MM.1S (cell line): ENCODE data around the gene LOXL4.

ENCODE experiments used
- DNase-seq: peaks from one replicate; pipeline ENCODE4 v3.0.0-alpha.2; 2015
- H2AFZ ChIP-seq: fragments of 300-600 bp; sonication (generic); 2 replicates; pipeline ENCODE4 v1.6.0; 2016; ENCODE audit warnings: antibody characterized with exemption, low read length
- H3F3A ChIP-seq: fragments of 300-600 bp; sonication (generic); 2 replicates; pipeline ENCODE4 v1.6.1; 2016; ENCODE audit warnings: mild to moderate bottlenecking, antibody characterized with exemption, low read length, moderate library complexity, mixed read lengths; ENCODE audit not compliant: insufficient read depth
- H3K27ac ChIP-seq: fragments of 300-600 bp; sonication (generic); 2 replicates; pipeline ENCODE4 v1.5.1; 2016; ENCODE audit warnings: mild to moderate bottlenecking, low read length
- H3K27me3 ChIP-seq: fragments of 300-600 bp; sonication (generic); replicated peaks from 2 replicates; pipeline ENCODE4 v1.6.0; 2016; ENCODE audit warnings: low read length; ENCODE audit not compliant: insufficient read depth
- H3K36me3 ChIP-seq: fragments of 300-600 bp; sonication (generic); replicated peaks from 2 replicates; pipeline ENCODE4 v1.6.1; 2016; ENCODE audit warnings: mild to moderate bottlenecking, low read length, mixed read lengths; ENCODE audit not compliant: insufficient read depth
- H3K4me1 ChIP-seq: fragments of 300-600 bp; sonication (generic); 2 replicates; pipeline ENCODE4 v1.6.1; 2016; ENCODE audit warnings: low read length, mixed read lengths
- H3K4me2 ChIP-seq: fragments of 300-600 bp; sonication (generic); 2 replicates; pipeline ENCODE4 v1.6.0; 2016; ENCODE audit warnings: low read depth, low read length
- H3K4me3 ChIP-seq: fragments of 300-600 bp; sonication (generic); 2 replicates; pipeline ENCODE4 v1.5.1; 2016; ENCODE audit warnings: low read length, mixed read lengths
- H3K79me2 ChIP-seq: fragments of 300-600 bp; sonication (generic); 2 replicates; pipeline ENCODE4 v1.6.1; 2016; ENCODE audit warnings: mixed run types, low read length, mixed read lengths
- H3K9ac ChIP-seq: fragments of 300-600 bp; sonication (generic); 2 replicates; pipeline ENCODE4 v1.6.1; 2016; ENCODE audit warnings: low read length, mixed read lengths
- H3K9me2 ChIP-seq: fragments of 300-600 bp; sonication (generic); replicated peaks from 2 replicates; pipeline ENCODE4 v1.6.1; 2016; ENCODE audit warnings: mild to moderate bottlenecking, low read length, mixed read lengths; ENCODE audit not compliant: insufficient read depth
- H3K9me3 ChIP-seq: fragments of 300-600 bp; sonication (generic); replicated peaks from 2 replicates; pipeline ENCODE4 v1.6.1; 2016; ENCODE audit warnings: mild to moderate bottlenecking, low read length, mixed read lengths; ENCODE audit not compliant: insufficient read depth
- H4K20me1 ChIP-seq: fragments of 300-600 bp; sonication (generic); 2 replicates; pipeline ENCODE4 v1.6.1; 2016; ENCODE audit warnings: mild to moderate bottlenecking, low read length, moderate library complexity, mixed read lengths; ENCODE audit not compliant: insufficient read depth
- CTCF ChIP-seq: fragments of 300-600 bp; sonication (generic); IDR thresholded peaks from 2 replicates; pipeline ENCODE4 v1.5.1; 2016; ENCODE audit warnings: antibody characterized with exemption, low read length, mixed read lengths
- EZH2 ChIP-seq: fragments of 300-600 bp; sonication (generic); optimal IDR thresholded peaks from 2 replicates; pipeline ENCODE3; 2017; ENCODE audit warnings: low read depth, mild to moderate bottlenecking, antibody characterized with exemption, low read length, mixed read lengths
- EZH2phosphoT487 ChIP-seq: fragments of 300-600 bp; sonication (generic); IDR thresholded peaks from 2 replicates; pipeline ENCODE4 v1.6.1; 2018; ENCODE audit warnings: antibody characterized with exemption, low read length

LOXL4 gene

GRCh38 chr10:98242823-98243222 is 25.2 kb downstream of the LOXL4 start:
- H3K79me2 ChIP-seq = no peaks in the 10 kb centered on the region
- DNase-seq = no peak
- H3K36me3 ChIP-seq = 0 out of 2 replicates have a peak, but pooled peaks cover 4% of the 10 kb centered on the region
- H3K4me2 ChIP-seq = no peak overlapping the region
- TF ChIP-seq CTCF (peak; percentile 57), EZH2 (no peak)
- H3K9me2 ChIP-seq = no peaks in the 10 kb centered on the region
- no peaks in the 10 kb centered on the region for H3F3A ChIP-seq
- H4K20me1 ChIP-seq = no peaks in the 10 kb centered on the region
- no peaks in the 10 kb centered on the region for H3K9me3 ChIP-seq
- no peaks in the 10 kb centered on the region for H3K27me3 ChIP-seq
- no peak overlapping the region for H3K4me3 ChIP-seq
- no peaks in the 10 kb centered on the region for H3K4me1 ChIP-seq
- no peak overlapping the region for H3K9ac ChIP-seq
- H3K27ac ChIP-seq = no peak overlapping the region
- no peak overlapping the region for H2AFZ ChIP-seq

- no peak overlapping the region for H3K9ac ChIP-seq
- H3K9me2 ChIP-seq = no peaks in the 10 kb centered on the region
- no peaks in the 10 kb centered on the region for H4K20me1 ChIP-seq
- H3K4me2 ChIP-seq = no peak overlapping the region
- H3K36me3 ChIP-seq = 0 out of 2 replicates have a peak, but pooled peaks cover 8% of the 10 kb centered on the region
- no peak overlapping the region for H2AFZ ChIP-seq
- no peaks in the 10 kb centered on the region for H3K79me2 ChIP-seq
- no peaks in the 10 kb centered on the region for H3K27me3 ChIP-seq
- no peaks in the 10 kb centered on the region for H3K9me3 ChIP-seq
- no peak for DNase-seq
- no peak overlapping the region for H3K4me3 ChIP-seq
- H3F3A ChIP-seq = no peaks in the 10 kb centered on the region
- H3K27ac ChIP-seq = no peak overlapping the region
- no peak for TF ChIP-seq CTCF
- TF ChIP-seq EZH2 = no peak
- TF ChIP-seq EZH2phosphoT487 = no peak
- no peaks in the 10 kb centered on the region for H3K4me1 ChIP-seq
Measured at GRCh38 chr10:98240524-98240923, 27.5 kb downstream of the LOXL4 start.

GRCh38 chr10:98238391-98238790 is 29.6 kb downstream of the LOXL4 start:
- TF ChIP-seq EZH2 = no peak
- no peak for TF ChIP-seq CTCF
- no peak for TF ChIP-seq EZH2phosphoT487
- Histone ChIP-seq H3K27me3 (no peaks in the 10 kb centered on the region), H3K9me3 (no peaks in the 10 kb centered on the region), H3K4me2 (no peak overlapping the region), H3F3A (no peaks in the 10 kb centered on the region), H3K9ac (no peak overlapping the region), H3K4me1 (no peaks in the 10 kb centered on the region), H2AFZ (no peak overlapping the region), H3K9me2 (no peaks in the 10 kb centered on the region), H3K36me3 (0 out of 2 replicates have a peak, but pooled peaks cover 4% of the 10 kb centered on the region), H3K27ac (no peak overlapping the region), H3K4me3 (no peak overlapping the region), H3K79me2 (no peaks in the 10 kb centered on the region), H4K20me1 (no peaks in the 10 kb centered on the region)
- no peak for DNase-seq

- no peak overlapping the region for H3K9ac ChIP-seq
- H2AFZ ChIP-seq = no peak overlapping the region
- no peak for TF ChIP-seq EZH2phosphoT487
- H3K36me3 ChIP-seq = 0 out of 2 replicates have a peak, but pooled peaks cover 4% of the 10 kb centered on the region
- no peaks in the 10 kb centered on the region for H3K27me3 ChIP-seq
- H3K79me2 ChIP-seq = no peaks in the 10 kb centered on the region
- H3K4me3 ChIP-seq = no peak overlapping the region
- no peak for DNase-seq
- H3K9me2 ChIP-seq = no peaks in the 10 kb centered on the region
- no peaks in the 10 kb centered on the region for H3K4me1 ChIP-seq
- H3K9me3 ChIP-seq = no peaks in the 10 kb centered on the region
- H3F3A ChIP-seq = no peaks in the 10 kb centered on the region
- H3K4me2 ChIP-seq = no peak overlapping the region
- no peaks in the 10 kb centered on the region for H4K20me1 ChIP-seq
- H3K27ac ChIP-seq = no peak overlapping the region
Measured at GRCh38 chr10:98236862-98237261, 31.1 kb downstream of the LOXL4 start.
